ENCODE measurements around the gene CCDC70.

The CCDC70 gene

DNA sequence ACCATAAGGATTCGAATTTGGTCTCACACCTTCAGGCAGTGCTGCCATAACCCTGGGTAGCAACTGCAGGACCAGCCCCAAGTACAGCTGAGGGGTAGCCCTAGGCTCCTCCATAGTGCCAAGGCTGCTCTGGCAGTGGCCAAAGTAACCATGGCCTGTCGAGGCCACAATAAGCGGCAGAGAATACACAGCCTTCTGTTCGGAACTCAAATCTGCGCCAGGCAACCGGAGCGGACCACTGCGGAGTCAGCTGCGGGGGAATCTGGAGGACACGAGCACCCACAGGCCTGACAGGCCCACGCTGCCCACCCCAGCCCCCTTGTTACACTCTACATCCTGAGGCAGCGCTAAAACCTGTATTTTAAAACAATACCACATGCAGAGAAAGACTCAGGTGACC, 48.7 kb downstream of the CCDC70 start:
- TF ChIP-seq, protein P1, sequence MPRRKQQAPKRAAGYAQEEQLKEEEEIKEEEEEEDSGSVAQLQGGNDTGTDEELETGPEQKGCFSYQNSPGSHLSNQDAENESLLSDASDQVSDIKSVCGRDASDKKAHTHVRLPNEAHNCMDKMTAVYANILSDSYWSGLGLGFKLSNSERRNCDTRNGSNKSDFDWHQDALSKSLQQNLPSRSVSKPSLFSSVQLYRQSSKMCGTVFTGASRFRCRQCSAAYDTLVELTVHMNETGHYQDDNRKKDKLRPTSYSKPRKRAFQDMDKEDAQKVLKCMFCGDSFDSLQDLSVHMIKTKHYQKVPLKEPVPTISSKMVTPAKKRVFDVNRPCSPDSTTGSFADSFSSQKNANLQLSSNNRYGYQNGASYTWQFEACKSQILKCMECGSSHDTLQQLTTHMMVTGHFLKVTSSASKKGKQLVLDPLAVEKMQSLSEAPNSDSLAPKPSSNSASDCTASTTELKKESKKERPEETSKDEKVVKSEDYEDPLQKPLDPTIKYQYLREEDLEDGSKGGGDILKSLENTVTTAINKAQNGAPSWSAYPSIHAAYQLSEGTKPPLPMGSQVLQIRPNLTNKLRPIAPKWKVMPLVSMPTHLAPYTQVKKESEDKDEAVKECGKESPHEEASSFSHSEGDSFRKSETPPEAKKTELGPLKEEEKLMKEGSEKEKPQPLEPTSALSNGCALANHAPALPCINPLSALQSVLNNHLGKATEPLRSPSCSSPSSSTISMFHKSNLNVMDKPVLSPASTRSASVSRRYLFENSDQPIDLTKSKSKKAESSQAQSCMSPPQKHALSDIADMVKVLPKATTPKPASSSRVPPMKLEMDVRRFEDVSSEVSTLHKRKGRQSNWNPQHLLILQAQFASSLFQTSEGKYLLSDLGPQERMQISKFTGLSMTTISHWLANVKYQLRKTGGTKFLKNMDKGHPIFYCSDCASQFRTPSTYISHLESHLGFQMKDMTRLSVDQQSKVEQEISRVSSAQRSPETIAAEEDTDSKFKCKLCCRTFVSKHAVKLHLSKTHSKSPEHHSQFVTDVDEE (CRISPR knock-in tag; IDR thresholded peaks at IDR 0.05): no peak
- TF ChIP-seq OSR1 (CRISPR knock-in tag; IDR thresholded peaks at IDR 0.05) (no peak), CSDC2 (CRISPR knock-in tag; IDR thresholded peaks at IDR 0.05) (no peak), PPARA (CRISPR knock-in tag; IDR thresholded peaks at IDR 0.05; ENCODE audit: borderline replicate concordance) (no peak), GLIS3 (CRISPR knock-in tag; IDR thresholded peaks at IDR 0.05) (no peak), TCF4 (CRISPR knock-in tag; IDR thresholded peaks at IDR 0.05; ENCODE audit: borderline replicate concordance) (no peak), ZNF70 (CRISPR knock-in tag; IDR thresholded peaks at IDR 0.05) (no peak)
- TF ChIP-seq, protein P2, sequence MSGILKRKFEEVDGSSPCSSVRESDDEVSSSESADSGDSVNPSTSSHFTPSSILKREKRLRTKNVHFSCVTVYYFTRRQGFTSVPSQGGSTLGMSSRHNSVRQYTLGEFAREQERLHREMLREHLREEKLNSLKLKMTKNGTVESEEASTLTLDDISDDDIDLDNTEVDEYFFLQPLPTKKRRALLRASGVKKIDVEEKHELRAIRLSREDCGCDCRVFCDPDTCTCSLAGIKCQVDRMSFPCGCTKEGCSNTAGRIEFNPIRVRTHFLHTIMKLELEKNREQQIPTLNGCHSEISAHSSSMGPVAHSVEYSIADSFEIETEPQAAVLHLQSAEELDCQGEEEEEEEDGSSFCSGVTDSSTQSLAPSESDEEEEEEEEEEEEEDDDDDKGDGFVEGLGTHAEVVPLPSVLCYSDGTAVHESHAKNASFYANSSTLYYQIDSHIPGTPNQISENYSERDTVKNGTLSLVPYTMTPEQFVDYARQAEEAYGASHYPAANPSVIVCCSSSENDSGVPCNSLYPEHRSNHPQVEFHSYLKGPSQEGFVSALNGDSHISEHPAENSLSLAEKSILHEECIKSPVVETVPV (CRISPR knock-in tag; IDR thresholded peaks at IDR 0.05): no peak
- no peak for ATAC-seq

DNA sequence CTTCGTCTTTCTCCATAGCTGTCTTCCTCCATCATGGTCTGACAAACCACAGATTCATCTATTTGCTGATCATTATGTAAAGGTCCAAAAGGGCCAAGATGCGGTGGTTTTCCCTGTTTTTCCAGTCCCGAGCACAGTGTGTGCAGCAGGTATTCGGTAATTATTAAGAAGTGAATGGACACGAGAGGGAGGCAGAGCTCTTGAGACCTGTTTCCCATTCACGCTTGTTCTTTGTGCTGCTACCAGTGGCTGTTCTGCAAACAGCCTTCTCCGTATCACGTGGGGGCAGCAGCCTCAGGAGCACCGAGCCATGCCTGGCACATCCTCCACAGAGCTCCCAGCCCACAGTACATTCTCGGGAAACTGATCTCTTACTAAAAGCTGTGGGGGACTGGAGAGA, 50.3 kb downstream of the CCDC70 start:
- no peak for TF ChIP-seq RARB (CRISPR knock-in tag; IDR thresholded peaks at IDR 0.05)
- TF ChIP-seq, protein P3, sequence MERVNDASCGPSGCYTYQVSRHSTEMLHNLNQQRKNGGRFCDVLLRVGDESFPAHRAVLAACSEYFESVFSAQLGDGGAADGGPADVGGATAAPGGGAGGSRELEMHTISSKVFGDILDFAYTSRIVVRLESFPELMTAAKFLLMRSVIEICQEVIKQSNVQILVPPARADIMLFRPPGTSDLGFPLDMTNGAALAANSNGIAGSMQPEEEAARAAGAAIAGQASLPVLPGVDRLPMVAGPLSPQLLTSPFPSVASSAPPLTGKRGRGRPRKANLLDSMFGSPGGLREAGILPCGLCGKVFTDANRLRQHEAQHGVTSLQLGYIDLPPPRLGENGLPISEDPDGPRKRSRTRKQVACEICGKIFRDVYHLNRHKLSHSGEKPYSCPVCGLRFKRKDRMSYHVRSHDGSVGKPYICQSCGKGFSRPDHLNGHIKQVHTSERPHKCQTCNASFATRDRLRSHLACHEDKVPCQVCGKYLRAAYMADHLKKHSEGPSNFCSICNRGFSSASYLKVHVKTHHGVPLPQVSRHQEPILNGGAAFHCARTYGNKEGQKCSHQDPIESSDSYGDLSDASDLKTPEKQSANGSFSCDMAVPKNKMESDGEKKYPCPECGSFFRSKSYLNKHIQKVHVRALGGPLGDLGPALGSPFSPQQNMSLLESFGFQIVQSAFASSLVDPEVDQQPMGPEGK (CRISPR knock-in tag; IDR thresholded peaks at IDR 0.05; ENCODE audit: borderline replicate concordance): no peak
- no peak for TF ChIP-seq ARNTL (CRISPR knock-in tag; IDR thresholded peaks at IDR 0.05; ENCODE audit: borderline replicate concordance, low read depth)
- no peak for TF ChIP-seq GLIS3 (CRISPR knock-in tag; IDR thresholded peaks at IDR 0.05)
- TF ChIP-seq ZNF565 (CRISPR knock-in tag; conservative IDR thresholded peaks at IDR 0.05; ENCODE audit: low read depth): no peak
- no peak for TF ChIP-seq ZNF8 (CRISPR knock-in tag; IDR thresholded peaks at IDR 0.05)
- no peak for TF ChIP-seq PPARA (CRISPR knock-in tag; IDR thresholded peaks at IDR 0.05; ENCODE audit: borderline replicate concordance)
- TF ChIP-seq TCF4 (CRISPR knock-in tag; IDR thresholded peaks at IDR 0.05; ENCODE audit: borderline replicate concordance): no peak
- TF ChIP-seq ZFP30 (CRISPR knock-in tag; IDR thresholded peaks at IDR 0.05): no peak
- TF ChIP-seq, protein P4, sequence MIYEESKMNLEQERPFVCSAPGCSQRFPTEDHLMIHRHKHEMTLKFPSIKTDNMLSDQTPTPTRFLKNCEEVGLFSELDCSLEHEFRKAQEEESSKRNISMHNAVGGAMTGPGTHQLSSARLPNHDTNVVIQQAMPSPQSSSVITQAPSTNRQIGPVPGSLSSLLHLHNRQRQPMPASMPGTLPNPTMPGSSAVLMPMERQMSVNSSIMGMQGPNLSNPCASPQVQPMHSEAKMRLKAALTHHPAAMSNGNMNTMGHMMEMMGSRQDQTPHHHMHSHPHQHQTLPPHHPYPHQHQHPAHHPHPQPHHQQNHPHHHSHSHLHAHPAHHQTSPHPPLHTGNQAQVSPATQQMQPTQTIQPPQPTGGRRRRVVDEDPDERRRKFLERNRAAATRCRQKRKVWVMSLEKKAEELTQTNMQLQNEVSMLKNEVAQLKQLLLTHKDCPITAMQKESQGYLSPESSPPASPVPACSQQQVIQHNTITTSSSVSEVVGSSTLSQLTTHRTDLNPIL (CRISPR knock-in tag; IDR thresholded peaks at IDR 0.05; ENCODE audit: low read depth): no peak
- no peak for ATAC-seq

DNA sequence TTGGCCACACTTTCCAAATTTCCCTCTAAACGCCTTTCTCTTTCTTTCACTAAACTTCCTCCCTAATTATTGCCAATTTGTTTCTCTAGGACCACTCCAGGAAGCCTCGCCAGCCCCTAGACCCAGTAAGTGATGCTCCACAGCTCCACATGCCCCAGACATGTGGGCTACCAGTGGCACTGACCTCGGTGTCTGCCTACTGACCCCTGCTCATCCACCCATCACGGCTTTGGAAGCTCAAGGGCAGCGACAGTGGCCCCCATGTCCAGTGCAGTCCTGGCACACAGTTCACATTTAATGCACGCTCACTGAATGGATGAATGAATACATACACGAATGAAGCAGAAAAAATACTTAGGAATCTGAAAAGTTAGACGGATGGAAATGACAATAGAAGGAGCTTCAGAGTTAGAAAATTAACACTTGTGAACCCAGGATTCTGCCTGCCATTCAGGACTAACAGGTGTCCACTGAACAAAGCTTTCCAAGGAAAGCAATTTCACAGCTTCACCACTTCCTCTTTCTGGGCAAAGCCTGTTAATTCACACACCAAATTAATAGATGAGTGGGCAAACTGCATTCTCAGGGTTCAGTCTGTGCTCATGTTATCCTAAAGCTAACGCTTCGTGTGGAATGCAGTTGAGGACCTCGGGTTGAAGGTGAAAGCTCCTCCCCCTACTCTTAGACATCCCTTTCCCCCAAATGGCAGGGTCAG, 50.9 kb downstream of the CCDC70 start:
- ATAC-seq: no peak
- TF ChIP-seq ZNF565 (CRISPR knock-in tag; conservative IDR thresholded peaks at IDR 0.05; ENCODE audit: low read depth) (no peak), CSDC2 (CRISPR knock-in tag; IDR thresholded peaks at IDR 0.05) (no peak), PPARA (CRISPR knock-in tag; IDR thresholded peaks at IDR 0.05; ENCODE audit: borderline replicate concordance) (no peak), ISL1 (CRISPR knock-in tag; IDR thresholded peaks at IDR 0.05) (no peak), RARB (CRISPR knock-in tag; IDR thresholded peaks at IDR 0.05) (no peak), ZFP3 (CRISPR knock-in tag; IDR thresholded peaks at IDR 0.05) (no peak), TOX (CRISPR knock-in tag; IDR thresholded peaks at IDR 0.05; ENCODE audit: borderline replicate concordance) (no peak), GLIS3 (CRISPR knock-in tag; IDR thresholded peaks at IDR 0.05) (no peak), ZNF8 (CRISPR knock-in tag; IDR thresholded peaks at IDR 0.05) (no peak), SNAI2 (CRISPR knock-in tag; IDR thresholded peaks at IDR 0.05) (no peak), ZC3H10 (CRISPR knock-in tag; IDR thresholded peaks at IDR 0.05) (no peak), ESRRG (CRISPR knock-in tag; IDR thresholded peaks at IDR 0.05) (no peak), OSR1 (CRISPR knock-in tag; IDR thresholded peaks at IDR 0.05) (no peak)
- TF ChIP-seq, protein P5, sequence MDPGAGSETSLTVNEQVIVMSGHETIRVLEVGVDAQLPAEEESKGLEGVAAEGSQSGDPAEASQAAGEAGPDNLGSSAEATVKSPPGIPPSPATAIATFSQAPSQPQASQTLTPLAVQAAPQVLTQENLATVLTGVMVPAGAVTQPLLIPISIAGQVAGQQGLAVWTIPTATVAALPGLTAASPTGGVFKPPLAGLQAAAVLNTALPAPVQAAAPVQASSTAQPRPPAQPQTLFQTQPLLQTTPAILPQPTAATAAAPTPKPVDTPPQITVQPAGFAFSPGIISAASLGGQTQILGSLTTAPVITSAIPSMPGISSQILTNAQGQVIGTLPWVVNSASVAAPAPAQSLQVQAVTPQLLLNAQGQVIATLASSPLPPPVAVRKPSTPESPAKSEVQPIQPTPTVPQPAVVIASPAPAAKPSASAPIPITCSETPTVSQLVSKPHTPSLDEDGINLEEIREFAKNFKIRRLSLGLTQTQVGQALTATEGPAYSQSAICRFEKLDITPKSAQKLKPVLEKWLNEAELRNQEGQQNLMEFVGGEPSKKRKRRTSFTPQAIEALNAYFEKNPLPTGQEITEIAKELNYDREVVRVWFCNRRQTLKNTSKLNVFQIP (CRISPR knock-in tag; IDR thresholded peaks at IDR 0.05; ENCODE audit: borderline replicate concordance, low read depth): no peak
- TF ChIP-seq, protein P1 (CRISPR knock-in tag; IDR thresholded peaks at IDR 0.05): no peak
- TF ChIP-seq, protein P4 (CRISPR knock-in tag; IDR thresholded peaks at IDR 0.05; ENCODE audit: low read depth): no peak

Measured in SK-N-SH treated with all-trans-retinoic acid at 6 μM for 48 hours (cell line).